ENCODE measurements around the gene TASP1. TPM values are rescaled to one million over a fixed set of nuclear protein-coding genes. Genes with fewer than 3 reads are reported as not detected.
"Not testable (repeated sequence)": the region's sequence is repeated elsewhere in the genome, so short reads cannot be mapped to it uniquely, and the experiment has no call there.

The TASP1 gene
- total RNA-seq, 1 experiment from 2014 or later = 10.8 TPM

DNA sequence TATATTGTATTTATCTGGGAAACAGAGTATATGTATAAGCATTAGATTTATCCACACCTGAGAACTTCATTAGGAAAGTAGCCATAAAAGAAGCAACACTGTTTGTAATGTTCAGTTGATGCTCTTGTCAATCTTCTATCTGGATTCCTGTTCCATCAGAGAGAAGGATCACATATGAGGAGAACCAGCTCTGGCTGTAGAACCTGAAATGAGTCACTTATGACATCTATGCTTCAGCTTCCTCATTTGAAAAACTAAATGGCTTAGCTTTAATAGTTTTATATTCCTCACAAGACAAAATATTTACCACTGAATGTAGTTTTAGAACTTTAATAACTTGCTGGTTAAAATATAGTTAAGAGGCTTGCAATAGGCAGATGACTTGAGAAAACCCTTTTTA lies 144.7 kb downstream of the TASP1 start:
- DNase-seq (ENCODE audit: low spot score) = no peak

- no peak for DNase-seq (ENCODE audit: low spot score)
Measured at GRCh38 chr20:13493143-13493542, 145.6 kb downstream of the TASP1 start.

- DNase-seq (ENCODE audit: low spot score) = peak; percentile 51
Measured at GRCh38 chr20:13492001-13492481, 146.7 kb downstream of the TASP1 start.

- no peak for DNase-seq (ENCODE audit: low spot score)
Measured at GRCh38 chr20:13487202-13487601, 151.5 kb downstream of the TASP1 start.

GRCh38 chr20:13486694-13487093 lies 152.0 kb downstream of the TASP1 start:
- DNase-seq (ENCODE audit: low spot score) = no peak

GRCh38 chr20:13485576-13485975 lies 153.2 kb downstream of the TASP1 start:
- DNase-seq (ENCODE audit: low spot score) = no peak

GRCh38 chr20:13485019-13485418 lies 153.7 kb downstream of the TASP1 start:
- DNase-seq (ENCODE audit: low spot score) = not testable (repeated sequence)

DNA sequence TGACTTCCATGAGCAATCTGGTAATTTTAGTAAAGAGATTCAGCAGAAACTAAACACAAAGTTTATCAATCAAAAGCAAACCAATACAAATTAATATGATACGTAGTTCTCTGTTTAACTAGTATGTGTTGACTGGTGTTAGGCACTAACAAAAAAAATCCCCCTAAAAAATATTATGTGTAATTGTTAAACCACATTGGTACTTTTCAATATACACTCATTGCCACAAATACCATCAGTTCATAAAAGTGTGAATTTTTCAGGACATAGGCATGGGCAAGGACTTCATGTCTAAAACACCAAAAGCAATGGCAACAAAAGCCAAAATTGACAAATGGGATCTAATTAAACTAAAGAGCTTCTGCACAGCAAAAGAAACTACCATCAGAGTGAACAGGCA lies 155.3 kb downstream of the TASP1 start:
- DNase-seq (ENCODE audit: low spot score) = not testable (repeated sequence)

DNA sequence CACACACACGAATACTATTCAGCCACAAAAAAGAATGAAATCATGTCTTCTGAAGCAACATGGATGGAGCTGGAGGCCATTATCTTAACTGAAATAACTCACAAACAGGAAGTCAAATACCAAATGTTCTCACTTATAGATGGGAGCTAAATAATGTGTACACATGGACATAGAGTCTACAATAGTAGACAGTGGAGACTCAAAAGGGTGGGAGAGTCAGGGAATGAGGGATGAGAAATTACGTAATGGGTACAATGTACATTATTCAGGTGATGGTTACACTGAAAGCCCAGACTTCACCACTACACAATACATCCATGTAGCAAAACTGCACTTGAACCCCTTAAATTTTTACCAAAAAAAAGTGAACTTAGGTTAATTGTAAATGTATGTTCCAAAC lies 160.4 kb downstream of the TASP1 start:
- no peak for DNase-seq (ENCODE audit: low spot score)

- no peak for DNase-seq (ENCODE audit: low spot score)
Measured at GRCh38 chr20:13474467-13474866, 164.3 kb downstream of the TASP1 start.

GRCh38 chr20:13469262-13469661 lies 169.5 kb downstream of the TASP1 start:
- DNase-seq (ENCODE audit: low spot score) = no peak

DNA sequence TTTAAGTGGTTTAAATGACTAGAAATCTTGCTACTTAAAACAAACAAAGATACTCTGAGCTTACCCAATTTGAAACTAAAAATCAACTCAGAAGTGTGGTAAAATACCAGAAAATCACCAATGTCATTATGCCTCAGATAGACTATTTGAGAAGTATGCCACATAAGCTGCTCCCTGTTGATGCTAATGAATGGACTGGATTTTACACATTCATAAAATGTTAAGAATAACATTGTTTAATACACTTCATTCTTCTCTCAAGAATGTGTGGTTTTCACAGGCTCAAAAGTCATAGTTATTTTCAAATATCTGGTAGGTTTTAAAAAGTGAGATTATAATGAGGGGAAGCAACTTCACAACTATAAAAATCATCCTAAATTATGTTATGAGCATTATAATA lies 170.6 kb downstream of the TASP1 start:
- DNase-seq (ENCODE audit: low spot score) = no peak

DNA sequence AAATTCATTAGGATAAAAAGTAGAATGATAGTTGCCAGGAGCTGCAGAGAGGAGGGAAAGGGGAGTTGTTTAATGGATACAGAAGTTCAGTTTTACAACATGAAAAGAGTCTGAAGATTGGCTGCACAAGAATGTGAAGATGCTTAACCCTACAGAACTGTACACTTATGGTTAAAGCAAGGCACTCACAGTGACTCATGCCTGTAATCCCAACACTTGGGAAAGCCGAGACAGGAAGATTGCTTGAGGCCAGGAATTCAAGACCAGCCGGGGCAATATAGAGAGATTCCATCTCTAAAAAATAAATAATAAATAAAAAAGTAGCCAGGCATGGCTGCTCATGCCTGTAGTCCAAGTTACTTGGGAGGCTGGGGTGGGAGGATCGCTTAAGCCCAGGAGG lies 174.0 kb downstream of the TASP1 start:
- no peak for DNase-seq (ENCODE audit: low spot score)

- no peak for DNase-seq (ENCODE audit: low spot score)
Measured at GRCh38 chr20:13461849-13462458, 176.8 kb downstream of the TASP1 start.

DNA sequence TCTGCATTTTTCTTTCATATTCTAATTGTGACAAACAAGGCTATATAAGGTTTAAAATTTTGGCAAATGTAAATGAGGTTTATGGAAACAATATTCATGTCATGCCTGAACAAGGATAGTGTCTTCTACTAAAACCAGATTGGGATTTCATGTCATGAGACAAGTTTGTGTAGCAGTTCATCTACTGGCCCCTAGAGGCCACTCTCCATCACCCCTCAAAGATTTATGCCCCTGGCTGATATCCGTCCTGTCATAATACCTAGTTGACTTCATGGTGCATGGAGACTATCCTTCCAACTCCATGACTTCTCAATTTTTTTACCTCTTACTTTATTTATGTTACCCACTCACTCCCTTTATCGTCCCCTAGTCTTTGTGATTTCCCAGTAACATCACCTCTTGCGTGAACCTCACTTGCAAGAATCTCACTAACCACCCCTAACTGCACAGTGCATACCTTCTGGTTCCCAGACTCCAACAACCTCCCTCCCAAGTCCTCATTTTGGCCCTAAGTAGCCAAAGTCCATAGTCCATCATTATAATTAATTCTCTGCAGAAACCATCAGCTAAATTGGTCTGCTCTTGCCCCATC lies 179.8 kb downstream of the TASP1 start:
- peak; percentile 24 for DNase-seq (ENCODE audit: low spot score)

DNA sequence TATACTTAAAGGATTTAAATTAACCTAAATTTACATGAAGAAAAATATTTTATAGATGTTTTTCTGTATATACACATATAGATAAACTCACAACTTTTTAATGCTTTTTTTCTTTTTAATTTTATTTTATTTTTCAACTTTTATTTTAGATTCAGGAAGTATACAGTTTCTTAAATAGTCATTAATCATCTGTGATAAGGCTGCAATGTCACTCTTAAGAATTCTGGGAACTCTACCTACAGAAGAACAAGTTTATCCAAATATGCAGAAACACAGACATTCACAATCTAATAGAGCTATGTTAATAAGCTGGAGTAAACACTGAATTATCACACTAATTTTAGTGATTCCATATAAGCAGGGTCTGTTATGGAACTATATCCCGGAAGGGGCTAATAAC lies 181.2 kb downstream of the TASP1 start:
- no peak for DNase-seq (ENCODE audit: low spot score)

GRCh38 chr20:13455713-13456112 lies 183.0 kb downstream of the TASP1 start:
- no peak for DNase-seq (ENCODE audit: low spot score)

- no peak for DNase-seq (ENCODE audit: low spot score)
Measured at GRCh38 chr20:13453367-13453766, 185.4 kb downstream of the TASP1 start.

DNA sequence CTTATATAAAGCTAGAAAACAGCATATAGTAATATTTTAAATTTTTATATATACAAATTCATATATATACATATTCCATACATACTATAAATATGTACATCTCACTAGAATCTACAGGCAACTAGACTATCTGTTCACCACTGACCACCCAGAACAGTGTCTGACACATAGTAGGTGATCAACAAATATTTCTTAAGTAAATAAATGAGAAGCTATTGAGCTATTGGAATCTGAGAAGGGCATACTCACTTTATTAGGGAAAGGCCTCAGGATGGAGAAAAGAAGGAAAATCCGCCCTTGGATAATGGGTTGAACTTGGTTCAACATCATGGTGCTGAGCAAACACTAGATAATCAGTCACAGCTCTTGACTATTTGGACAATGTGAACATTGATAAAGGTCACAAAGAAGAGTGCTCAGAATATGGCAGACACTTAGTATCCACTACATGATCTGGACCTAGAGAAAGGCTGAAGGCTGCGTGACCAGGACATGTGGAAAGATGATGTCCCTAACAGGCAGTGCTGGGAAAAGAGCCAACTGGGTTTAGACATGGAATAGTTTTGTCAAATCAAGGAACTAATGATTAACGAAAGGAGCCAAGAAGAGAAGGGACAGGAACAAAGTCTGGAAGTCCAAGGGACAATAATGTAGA lies 186.1 kb downstream of the TASP1 start:
- no peak for DNase-seq (ENCODE audit: low spot score)

DNA sequence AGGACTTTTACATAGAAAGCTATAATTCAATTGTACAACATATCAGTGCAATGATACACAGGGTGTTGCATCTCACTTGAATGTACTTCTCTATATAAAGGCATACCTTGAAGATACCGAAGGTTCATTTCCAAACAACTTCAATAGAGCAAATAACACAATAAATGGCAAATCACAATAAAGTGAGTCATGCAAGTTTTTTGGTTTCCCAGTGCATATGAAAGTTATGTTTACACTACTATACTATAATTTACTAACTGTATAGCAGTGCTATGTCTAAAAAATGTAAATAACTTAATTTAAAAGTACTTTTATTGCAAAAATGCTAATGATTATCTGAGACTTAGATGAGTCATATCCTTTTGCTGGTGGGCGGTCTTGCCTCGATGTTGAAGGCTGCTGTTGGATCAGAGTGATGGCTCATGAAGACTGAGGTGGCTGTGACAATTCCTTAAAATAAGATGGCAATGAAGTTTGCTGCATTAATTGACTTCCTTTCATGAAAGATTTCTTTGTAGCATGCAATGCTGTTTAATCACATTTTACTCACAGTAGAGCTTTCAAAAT lies 188.8 kb downstream of the TASP1 start:
- DNase-seq (ENCODE audit: low spot score) = no peak

DNA sequence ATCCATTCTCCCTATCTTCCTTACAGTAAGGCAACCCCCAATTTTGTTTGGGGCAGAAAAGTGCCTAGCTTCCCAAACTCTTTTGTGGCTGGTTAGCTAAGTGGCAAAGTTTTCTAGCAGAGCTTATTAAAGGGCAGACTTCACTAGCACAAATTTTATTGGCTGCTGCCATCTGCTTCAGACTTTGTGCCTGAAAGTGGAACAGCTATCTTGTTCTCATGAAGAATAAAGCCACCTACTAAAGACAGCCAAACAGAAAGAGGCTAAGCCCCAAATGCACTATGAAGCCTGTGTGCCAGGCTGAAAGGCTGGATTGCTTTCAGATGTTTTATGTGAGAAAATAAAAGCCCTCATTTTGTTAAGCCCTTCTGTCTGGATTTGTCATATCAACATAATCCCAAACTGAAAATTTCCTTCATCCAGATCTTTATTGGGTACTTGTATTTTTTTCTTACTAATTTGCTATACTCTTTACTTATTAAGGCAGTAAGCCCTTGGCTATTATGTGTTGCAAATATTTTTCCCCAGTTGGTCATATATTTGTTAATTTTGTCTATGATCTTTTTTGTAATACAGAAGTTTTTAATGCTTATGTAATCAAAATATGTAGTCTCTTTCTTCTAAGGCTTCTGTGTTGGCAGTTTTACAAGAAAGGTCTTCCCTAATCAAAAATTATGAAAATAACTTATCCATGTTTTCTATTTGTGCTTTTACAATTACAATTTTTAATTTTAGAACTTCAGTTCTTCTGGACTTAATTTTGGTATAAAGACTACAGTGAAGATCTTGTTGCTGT lies 191.1 kb downstream of the TASP1 start:
- no peak for DNase-seq (ENCODE audit: low spot score)

GRCh38 chr20:13443690-13444089 lies 195.0 kb downstream of the TASP1 start:
- no peak for DNase-seq (ENCODE audit: low spot score)

Data from H4 (cell line).